NCI-H1105 (cell line): ENCODE data around the gene LHFPL3.
A peak's percentile ranks its signal among the peaks of the same experiment; 100 is the strongest.
"Not testable (repeated sequence)": the region's sequence is repeated elsewhere in the genome, so short reads cannot be mapped to it uniquely, and the experiment has no call there.

Experiments
- DNase-seq: peaks from one replicate; lab custom pipeline; 2025; lab: John Stamatoyannopoulos, UW

The LHFPL3 gene

GRCh38 chr7:104895522-104896236, 567.3 kb downstream of the LHFPL3 start:
- DNase-seq = no peak

GRCh38 chr7:104898434-104898833, 570.0 kb downstream of the LHFPL3 start:
- no peak for DNase-seq

- DNase-seq = no peak
Observed at GRCh38 chr7:104900525-104901239, 572.3 kb downstream of the LHFPL3 start.

- DNase-seq = no peak
Observed at GRCh38 chr7:104901240-104901619, 572.8 kb downstream of the LHFPL3 start.

GRCh38 chr7:104902183-104902582, 573.8 kb downstream of the LHFPL3 start:
- DNase-seq = no peak

GRCh38 chr7:104903044-104903443, 574.6 kb downstream of the LHFPL3 start:
- no peak for DNase-seq

GRCh38 chr7:104903846-104904245, 575.4 kb downstream of the LHFPL3 start:
- no peak for DNase-seq

GRCh38 chr7:104906032-104906431, 577.6 kb downstream of the LHFPL3 start:
- DNase-seq = no peak

- no peak for DNase-seq
Observed at GRCh38 chr7:104906556-104906955, 578.2 kb downstream of the LHFPL3 start.

- DNase-seq = no peak
Observed at GRCh38 chr7:104908636-104909035, 580.2 kb downstream of the LHFPL3 start.

GRCh38 chr7:104909096-104909495, 580.7 kb downstream of the LHFPL3 start:
- no peak for DNase-seq

- DNase-seq = peak; percentile 13
Observed at GRCh38 chr7:104914421-104914820, 586.0 kb downstream of the LHFPL3 start.

GRCh38 chr7:104921596-104921995, 593.2 kb downstream of the LHFPL3 start:
- no peak for DNase-seq

GRCh38 chr7:104922182-104923009, 594.0 kb downstream of the LHFPL3 start:
- DNase-seq = no peak

- peak; percentile 78 for DNase-seq
Observed at GRCh38 chr7:104923010-104923421, 594.6 kb downstream of the LHFPL3 start.

GRCh38 chr7:104926189-104926588, 597.8 kb downstream of the LHFPL3 start:
- DNase-seq = not testable (repeated sequence)

- DNase-seq = no peak
Observed at GRCh38 chr7:104926601-104927041, 598.2 kb downstream of the LHFPL3 start.

- DNase-seq = no peak
Observed at GRCh38 chr7:104927055-104927454, 598.7 kb downstream of the LHFPL3 start.

GRCh38 chr7:104928721-104929400, 600.5 kb downstream of the LHFPL3 start:
- no peak for DNase-seq

- DNase-seq = no peak
Observed at GRCh38 chr7:104929921-104930320, 601.5 kb downstream of the LHFPL3 start.

- no peak for DNase-seq
Observed at GRCh38 chr7:104931181-104931781, 602.9 kb downstream of the LHFPL3 start.

- DNase-seq = no peak
Observed at GRCh38 chr7:104933022-104933421, 604.6 kb downstream of the LHFPL3 start.
